ENCODE data around the gene SASH3.

SASH3 gene

DNA sequence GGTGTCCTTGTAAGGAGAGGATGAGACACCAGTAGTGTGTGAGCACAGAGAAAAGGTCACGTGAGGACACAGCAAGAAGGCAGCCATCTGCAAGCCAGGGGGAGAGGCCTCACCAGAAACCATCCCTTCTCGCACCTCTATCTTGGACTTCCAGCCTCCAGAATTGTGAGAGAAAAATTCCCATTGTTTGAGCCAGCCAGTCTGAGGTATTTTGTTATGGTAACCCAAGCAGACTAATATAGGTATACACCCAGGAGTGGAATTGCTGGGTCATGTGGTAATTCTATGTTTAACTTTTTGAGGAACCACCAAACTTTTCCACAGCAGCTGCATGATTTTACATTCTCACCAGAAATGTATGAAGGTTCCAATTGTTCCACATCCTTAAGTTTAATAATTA is 38.4 kb downstream of the SASH3 start:
- no peak for DNase-seq

DNA sequence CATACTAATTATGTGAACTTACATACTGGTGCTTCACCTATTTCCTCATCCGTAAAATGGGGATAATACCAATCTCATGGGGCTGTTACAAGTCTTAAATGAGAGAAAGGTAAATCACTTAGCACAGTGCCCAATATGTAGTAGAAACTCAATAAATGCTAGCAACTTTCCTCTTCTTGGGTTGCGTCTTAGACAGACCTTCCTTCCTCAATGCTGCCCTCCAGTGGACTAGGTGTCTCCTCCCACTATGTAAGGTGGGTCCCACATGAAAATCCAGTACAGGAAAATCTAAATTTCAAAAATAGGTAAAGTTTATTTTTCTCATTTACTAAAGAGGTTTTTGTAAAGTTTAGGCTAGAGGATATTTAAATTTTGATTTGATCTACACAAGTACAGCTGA is 43.4 kb downstream of the SASH3 start:
- DNase-seq, result peak; percentile 72

DNA sequence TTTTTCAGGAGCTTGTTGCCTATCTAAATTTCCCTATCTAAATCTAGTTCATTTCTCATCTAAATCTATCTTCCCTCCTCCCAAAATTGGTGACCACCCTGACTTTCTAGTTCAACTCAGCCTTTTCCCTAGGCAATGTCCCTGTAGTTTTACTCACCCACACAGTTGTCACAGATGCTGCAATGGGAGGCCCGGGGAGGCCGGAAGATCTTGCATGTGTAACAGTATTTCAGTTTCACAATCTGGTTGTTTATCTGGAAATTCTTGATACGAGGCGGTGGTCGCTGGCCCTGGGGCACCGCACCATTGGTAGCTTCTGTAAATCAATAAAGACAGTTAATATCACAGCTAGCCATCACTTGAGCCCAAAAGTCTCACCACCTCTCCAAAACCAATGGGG is 43.8 kb downstream of the SASH3 start:
- DNase-seq, result no peak

- no peak for DNase-seq
Measured at GRCh38 chrX:129824620-129825019, 44.9 kb downstream of the SASH3 start.

GRCh38 chrX:129825746-129826505 is 46.2 kb downstream of the SASH3 start:
- peak; percentile 13 for DNase-seq

DNA sequence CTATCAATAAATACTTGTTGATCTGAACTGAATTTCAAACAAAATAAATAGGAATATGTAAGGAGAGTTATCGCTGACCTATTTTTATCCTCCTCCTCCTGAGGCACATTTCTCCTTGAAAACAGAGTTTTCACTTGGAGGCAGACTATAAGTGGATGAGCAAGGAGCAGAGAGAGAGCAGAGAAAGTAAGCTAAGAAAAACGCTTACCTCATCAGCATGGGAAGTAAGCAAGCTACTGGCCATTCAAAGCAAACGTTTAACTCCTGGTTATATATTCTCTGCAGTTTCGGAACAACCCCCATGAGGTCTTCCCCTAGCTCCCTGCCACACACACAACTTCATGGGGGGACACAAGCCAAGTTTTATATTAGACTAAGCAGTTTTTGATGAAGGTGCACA is 50.7 kb downstream of the SASH3 start:
- no peak for DNase-seq

DNA sequence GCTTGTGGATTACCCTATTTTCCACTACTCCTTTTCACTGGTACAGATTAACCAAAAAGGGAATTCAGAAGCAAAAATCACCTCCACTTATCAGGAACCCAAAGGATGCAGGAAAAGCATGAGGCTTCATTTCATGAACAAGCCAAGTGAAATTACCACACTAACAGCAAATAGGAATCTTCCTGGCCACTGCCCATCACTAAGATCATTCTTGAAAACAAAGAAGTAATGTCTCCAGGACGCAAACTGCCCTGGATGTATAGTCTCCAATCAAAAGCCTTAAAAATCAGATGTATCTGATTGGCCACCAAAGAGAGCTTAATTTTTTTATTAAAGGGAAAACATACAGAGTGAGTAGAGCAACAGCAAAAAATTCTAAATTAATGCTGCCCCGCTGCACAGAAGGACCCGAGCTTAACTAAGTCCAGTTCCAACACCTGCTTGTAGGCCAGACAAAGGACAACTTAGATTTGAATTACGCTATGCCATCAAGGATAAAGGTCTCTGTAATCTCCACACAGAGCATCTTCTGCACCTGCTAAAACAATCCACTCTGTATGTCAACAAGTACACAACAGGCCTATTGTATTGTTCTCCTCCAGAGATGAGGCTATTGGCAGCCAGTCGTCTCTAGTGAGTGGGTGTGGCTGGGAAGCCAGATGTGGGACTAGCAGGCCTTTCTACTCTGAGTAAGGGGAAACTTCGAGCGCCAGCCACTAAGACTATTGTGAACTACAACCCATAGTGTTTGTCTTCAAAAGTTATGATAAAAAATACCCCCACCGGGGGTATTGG is 51.5 kb downstream of the SASH3 start:
- no peak for DNase-seq

GRCh38 chrX:129833153-129833990 is 53.6 kb downstream of the SASH3 start:
- DNase-seq, result no peak

DNA sequence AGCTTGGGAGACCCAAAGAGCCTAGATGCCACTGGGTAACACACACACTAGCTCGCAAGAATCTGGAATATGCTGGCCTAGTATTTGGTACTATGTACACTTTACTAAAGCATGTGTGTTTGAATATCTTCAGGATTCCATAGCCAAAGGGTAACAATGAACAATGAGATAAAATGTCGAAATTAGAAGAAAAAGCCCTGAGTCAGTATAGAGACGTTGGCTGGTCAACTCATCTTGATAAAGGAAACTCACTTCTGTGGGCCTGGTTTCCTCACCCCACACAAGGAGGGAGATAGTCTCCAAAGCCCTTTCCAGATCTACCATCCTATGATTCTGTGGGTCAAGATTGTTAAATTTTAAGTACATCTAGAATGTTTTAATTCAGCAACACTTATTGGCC is 57.1 kb downstream of the SASH3 start:
- DNase-seq, result no peak

DNA sequence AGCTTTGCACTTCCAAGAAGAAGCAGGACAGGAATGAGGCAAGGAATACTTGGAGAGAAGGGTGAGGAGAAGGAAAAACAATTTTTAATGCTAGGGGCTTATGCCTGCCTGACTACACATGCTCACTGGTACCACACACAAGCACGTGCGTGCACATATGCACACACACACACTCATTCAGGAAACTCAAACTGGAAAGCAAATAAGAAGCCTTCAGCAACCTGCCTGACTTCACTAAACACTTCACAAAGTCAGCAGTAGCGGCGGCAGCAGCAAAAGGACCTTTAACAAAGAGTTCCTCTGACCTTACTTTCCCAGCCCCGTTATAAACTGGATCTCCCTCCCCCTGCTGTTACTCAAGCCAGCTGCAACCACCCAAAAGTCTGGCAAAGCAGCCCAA is 60.6 kb downstream of the SASH3 start:
- DNase-seq, result no peak

DNA sequence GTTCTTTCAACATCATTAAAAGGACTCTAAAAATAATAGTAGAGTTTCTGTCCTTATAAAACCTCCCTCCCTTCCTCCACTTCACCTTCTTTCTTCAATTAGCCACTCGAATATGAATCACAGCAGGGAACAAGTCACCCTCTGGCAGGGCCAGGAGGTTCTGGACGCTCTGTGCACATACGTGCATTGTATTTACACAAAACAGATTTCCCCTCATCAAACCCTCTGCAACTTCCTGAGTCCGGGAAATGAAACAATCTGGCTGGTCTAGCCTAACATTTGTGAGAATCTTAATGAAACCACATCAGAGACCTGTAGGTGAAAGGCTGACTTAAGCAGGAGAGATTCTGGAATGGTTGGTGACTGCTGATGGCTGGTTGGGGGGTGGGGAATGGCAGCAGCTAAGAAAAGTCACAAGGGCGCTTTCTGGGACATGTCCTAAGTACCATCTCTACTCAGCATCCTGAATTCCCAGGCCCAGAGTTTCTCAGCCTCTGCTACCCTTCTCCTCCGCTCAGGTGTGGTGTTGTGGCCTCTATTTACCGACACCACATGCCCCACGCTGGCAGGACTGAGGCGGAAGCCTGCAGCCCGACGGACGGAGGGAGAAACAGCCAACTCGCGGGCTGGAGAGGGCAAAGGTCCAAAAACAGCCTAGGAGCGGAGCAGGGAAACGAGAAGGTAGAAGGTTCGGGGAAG is 62.9 kb downstream of the SASH3 start:
- DNase-seq, result no peak

DNA sequence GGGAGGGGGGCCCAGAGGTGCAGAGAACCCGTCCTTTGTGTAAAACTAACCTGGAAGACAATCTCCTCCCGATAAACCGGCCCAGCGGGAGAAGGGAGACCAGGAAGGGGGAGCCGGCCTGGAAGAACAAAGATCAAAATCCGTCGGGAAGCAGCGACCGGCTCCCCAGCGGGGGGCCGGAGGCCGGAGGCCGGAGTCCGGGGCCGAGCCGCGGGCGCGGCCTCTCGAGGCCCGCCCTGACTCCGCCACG is 63.4 kb downstream of the SASH3 start:
- DNase-seq, result no peak

DNA sequence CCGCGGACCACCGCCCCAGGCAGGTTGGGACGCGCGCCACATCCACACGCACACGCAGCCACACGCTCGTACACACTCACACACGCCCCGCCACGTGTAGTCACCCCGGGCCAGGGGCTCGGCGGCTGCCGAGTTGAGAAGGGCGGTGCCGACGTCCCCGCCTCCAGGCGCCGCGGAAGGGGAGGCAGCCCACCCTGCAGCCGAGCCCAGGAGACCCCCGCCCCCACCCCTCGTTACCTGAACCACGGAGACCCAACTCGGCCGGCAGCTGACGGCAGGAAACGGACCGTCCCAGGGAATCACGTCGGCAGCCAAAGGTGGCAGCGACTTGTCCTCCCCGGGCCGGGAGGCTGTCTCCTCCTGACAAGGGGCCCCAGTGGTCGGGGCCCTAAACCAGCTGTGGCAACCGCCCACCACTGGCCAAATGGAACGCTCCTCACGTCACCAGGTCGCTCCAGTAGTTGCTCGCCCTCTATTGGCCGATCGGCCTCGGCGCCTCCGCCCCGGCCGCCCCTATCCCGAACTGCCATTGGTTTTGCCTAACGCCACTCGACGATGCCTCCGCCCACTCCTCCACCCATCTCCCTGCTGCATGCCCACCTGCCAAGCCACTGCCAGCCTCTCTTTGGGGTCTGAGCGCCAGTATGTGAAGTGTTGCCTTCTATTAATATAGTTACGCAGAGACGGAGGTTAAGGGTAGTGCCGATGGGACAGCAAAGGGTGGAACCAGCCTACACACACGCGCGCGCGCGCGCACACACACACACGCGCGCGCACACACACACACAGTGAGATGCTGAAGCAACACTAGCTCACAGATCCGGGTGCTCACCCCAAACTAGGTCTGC is 63.9 kb downstream of the SASH3 start, which contains the start of gene ZDHHC9:
Gene ZDHHC9 (minus strand): TSS at position 428 of the 848 bp plus-strand sequence. CDS start 1,941 bp downstream, outside the sequence.
- DNase-seq, result peak; percentile 90

All from CD4-positive, alpha-beta T cell treated with Interleukin-17A for 1 hour (primary cell).